ENCODE measurements around the gene RAD21L1. TPM values are rescaled to one million over a fixed set of nuclear protein-coding genes. Genes with fewer than 3 reads are reported as not detected.
"Not testable (repeated sequence)": the region's sequence is repeated elsewhere in the genome, so short reads cannot be mapped to it uniquely, and the experiment has no call there.

RAD21L1 gene
- total RNA-seq, 1 donor from 2014 or later = not detected

GRCh38 chr20:1210501-1210900 lies 15.3 kb upstream of the RAD21L1 start:
- Histone ChIP-seq H3K4me1 (peaks cover 9% of the 10 kb centered on the region), H3K9me3 (no peaks in the 10 kb centered on the region), H3K36me3 (no peaks in the 10 kb centered on the region), H3K27me3 (ENCODE audit: low read depth) (no peaks in the 10 kb centered on the region), H3K4me3 (no peak overlapping the region), H3K27ac (no peak overlapping the region)
- intact Hi-C loops (cut with DNase I) = no loop called here
- DNase-seq = no peak
- ATAC-seq = no peak
- TF ChIP-seq, protein P1, sequence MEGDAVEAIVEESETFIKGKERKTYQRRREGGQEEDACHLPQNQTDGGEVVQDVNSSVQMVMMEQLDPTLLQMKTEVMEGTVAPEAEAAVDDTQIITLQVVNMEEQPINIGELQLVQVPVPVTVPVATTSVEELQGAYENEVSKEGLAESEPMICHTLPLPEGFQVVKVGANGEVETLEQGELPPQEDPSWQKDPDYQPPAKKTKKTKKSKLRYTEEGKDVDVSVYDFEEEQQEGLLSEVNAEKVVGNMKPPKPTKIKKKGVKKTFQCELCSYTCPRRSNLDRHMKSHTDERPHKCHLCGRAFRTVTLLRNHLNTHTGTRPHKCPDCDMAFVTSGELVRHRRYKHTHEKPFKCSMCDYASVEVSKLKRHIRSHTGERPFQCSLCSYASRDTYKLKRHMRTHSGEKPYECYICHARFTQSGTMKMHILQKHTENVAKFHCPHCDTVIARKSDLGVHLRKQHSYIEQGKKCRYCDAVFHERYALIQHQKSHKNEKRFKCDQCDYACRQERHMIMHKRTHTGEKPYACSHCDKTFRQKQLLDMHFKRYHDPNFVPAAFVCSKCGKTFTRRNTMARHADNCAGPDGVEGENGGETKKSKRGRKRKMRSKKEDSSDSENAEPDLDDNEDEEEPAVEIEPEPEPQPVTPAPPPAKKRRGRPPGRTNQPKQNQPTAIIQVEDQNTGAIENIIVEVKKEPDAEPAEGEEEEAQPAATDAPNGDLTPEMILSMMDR (IDR thresholded peaks at IDR 0.05) = no peak

GRCh38 chr20:1212023-1212422 lies 13.8 kb upstream of the RAD21L1 start:
- DNase-seq = no peak
- ATAC-seq = peak in 1 of 2 donors; percentile 61
- intact Hi-C loops (cut with DNase I) = no loop called here
- Histone ChIP-seq H3K27me3 (ENCODE audit: low read depth) (no peaks in the 10 kb centered on the region), H3K9me3 (no peaks in the 10 kb centered on the region), H3K27ac (no peak overlapping the region), H3K36me3 (no peaks in the 10 kb centered on the region), H3K4me3 (no peak overlapping the region), H3K4me1 (peaks cover 9% of the 10 kb centered on the region)
- TF ChIP-seq, protein P1 (IDR thresholded peaks at IDR 0.05) = no peak

DNA sequence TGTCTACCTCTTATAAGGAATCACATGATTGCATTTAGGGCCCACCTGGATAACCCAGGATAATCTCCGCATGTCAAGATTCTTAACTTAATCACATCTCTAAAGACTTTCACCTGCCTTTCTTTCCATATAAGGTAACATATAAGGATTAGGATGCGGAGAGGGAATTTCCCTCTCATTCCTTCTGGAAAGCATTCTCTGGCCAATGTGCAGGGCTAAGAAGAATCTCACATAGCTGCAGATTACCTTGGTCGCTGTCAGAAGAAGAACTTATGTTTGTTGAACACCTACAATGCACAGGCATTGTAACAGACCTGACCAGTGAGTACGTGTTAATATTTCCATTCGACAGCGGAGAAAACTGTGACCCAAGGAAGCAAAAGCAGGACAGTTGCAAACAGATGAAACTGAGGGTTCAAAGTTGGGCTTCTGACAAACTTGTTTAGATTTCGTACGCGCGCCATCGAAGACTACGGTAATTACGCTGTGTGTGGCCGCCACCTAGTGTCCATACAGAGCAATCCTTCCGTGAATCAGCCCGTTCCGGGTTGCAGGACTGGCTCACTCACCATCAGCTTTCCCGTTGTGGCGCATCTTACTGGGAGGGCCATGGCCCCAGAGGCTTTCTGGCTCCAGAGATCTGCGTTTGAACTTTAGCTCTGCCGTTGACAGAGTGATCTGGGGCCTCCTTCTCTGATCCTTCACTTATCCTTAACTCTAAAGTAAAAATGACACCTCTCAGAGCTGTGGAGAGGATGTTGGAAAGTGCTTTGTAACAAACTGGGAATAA lies 13.0 kb upstream of the RAD21L1 start:
- Histone ChIP-seq H3K36me3 (no peaks in the 10 kb centered on the region), H3K27ac (no peak overlapping the region), H3K4me1 (peaks cover 9% of the 10 kb centered on the region), H3K4me3 (no peak overlapping the region), H3K27me3 (ENCODE audit: low read depth) (no peaks in the 10 kb centered on the region), H3K9me3 (no peaks in the 10 kb centered on the region)
- TF ChIP-seq, protein P1 (IDR thresholded peaks at IDR 0.05) = peak; percentile 85
- intact Hi-C loops (cut with DNase I) = no loop called here
- DNase-seq (peak; percentile 76), ATAC-seq (peak; percentile 91 to 94)

- no peaks in the 10 kb centered on the region for H3K36me3 ChIP-seq
- TF ChIP-seq, protein P1 (IDR thresholded peaks at IDR 0.05) = no peak
- H3K27ac ChIP-seq = no peak overlapping the region
- H3K9me3 ChIP-seq = no peaks in the 10 kb centered on the region
- intact Hi-C loops (cut with DNase I) = no loop called here
- DNase-seq = no peak
- ATAC-seq = no peak
- H3K4me1 ChIP-seq = peaks cover 9% of the 10 kb centered on the region
- no peak overlapping the region for H3K4me3 ChIP-seq
- H3K27me3 ChIP-seq (ENCODE audit: low read depth) = no peaks in the 10 kb centered on the region
Observed at GRCh38 chr20:1214838-1215261, 11.0 kb upstream of the RAD21L1 start.

- Histone ChIP-seq H3K9me3 (no peaks in the 10 kb centered on the region), H3K4me1 (peaks cover 9% of the 10 kb centered on the region), H3K27ac (no peak overlapping the region), H3K36me3 (no peaks in the 10 kb centered on the region), H3K4me3 (no peak overlapping the region), H3K27me3 (ENCODE audit: low read depth) (no peaks in the 10 kb centered on the region)
- DNase-seq (no peak), ATAC-seq (no peak)
- intact Hi-C loops (cut with DNase I) = no loop called here
- TF ChIP-seq, protein P1 (IDR thresholded peaks at IDR 0.05) = no peak
Observed at GRCh38 chr20:1215386-1216170, 10.3 kb upstream of the RAD21L1 start.

- not testable (repeated sequence) for H3K9me3 ChIP-seq, ATAC-seq, H3K4me3 ChIP-seq
Observed at GRCh38 chr20:1216527-1217427, 9.1 kb upstream of the RAD21L1 start.

DNA sequence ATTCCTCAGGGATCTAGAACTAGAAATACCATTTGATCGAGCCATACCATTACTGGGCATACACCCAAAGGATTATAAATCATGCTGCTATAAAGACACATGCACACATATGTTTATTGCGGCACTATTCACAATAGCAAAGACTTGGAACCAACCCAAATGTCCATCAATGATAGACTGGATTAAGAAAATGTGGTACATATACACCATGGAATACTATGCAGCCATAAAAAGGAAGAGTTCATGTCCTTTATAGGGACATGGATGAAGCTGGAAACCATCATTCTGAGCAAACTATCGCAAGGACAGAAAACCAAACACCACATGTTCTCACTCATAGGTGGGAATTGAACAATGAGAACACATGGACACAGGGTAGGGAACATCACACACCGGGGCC lies 3.1 kb upstream of the RAD21L1 start:
- Histone ChIP-seq H3K4me1 (peaks cover 17% of the 10 kb centered on the region), H3K27me3 (ENCODE audit: low read depth) (peaks cover 10% of the 10 kb centered on the region)
- DNase-seq; H3K4me3 ChIP-seq; ATAC-seq; H3K27ac ChIP-seq; intact Hi-C loops (cut with DNase I); H3K9me3 ChIP-seq; H3K36me3 ChIP-seq: not testable (repeated sequence)

More at GRCh38 chr20:1216527-1217427, 9.1 kb upstream of the RAD21L1 start:
- H3K27me3 ChIP-seq (ENCODE audit: low read depth); DNase-seq; intact Hi-C loops (cut with DNase I); H3K4me1 ChIP-seq; H3K27ac ChIP-seq; H3K36me3 ChIP-seq: not testable (repeated sequence)

Measured in lower lobe of right lung (tissue), 2 donors.